Stimulated activated CD8-positive, alpha-beta memory T cell treated with anti-CD3 and anti-CD28 coated beads, Interleukin-4, amount 100 ng/mL, for 1 hour (primary cell): Measurements from ENCODE around the gene SLC44A3.
"Not testable (repeated sequence)": the region's sequence is repeated elsewhere in the genome, so short reads cannot be mapped to it uniquely, and the experiment has no call there.

Experiments used
- DNase-seq, 2 donors: peaks; one replicate each; pipeline ENCODE4 v3.0.0-alpha.2; 2020; ENCODE audit warnings: low read depth in 2 of 2, low spot score in 1 of 2

The SLC44A3 gene

GRCh38 chr1:94929351-94930217 is 109.4 kb downstream of the SLC44A3 start:
- no peak for DNase-seq

GRCh38 chr1:94931254-94931841 is 111.2 kb downstream of the SLC44A3 start:
- no peak for DNase-seq

- no peak for DNase-seq
These were observed 114.4 kb downstream of the SLC44A3 start for GRCh38 chr1:94934551-94934950.

GRCh38 chr1:94935034-94935433 is 114.9 kb downstream of the SLC44A3 start:
- no peak for DNase-seq

- DNase-seq = no peak
These were observed 115.3 kb downstream of the SLC44A3 start for GRCh38 chr1:94935476-94935875.

- no peak for DNase-seq
These were observed 116.9 kb downstream of the SLC44A3 start for GRCh38 chr1:94936861-94937620.

GRCh38 chr1:94937820-94938219 is 117.7 kb downstream of the SLC44A3 start:
- no peak for DNase-seq

DNA sequence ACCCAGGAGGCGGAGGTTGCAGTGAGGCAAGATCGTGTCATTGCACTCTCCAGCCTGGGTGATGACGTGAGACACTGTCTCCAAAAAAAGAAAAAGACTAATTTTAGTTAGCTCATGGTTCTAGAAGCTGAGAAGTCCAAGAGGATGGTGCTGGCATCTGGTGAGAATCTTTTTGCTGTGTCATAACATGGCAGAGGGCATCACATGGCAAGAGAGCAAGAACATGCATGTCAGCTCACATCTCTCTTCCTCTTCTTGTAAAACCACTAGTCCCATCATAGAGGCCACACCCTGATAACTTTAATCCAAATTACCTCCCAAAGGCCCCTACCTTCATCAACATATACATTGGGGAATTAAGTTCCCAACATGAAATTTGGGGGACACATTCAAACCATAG is 120.6 kb downstream of the SLC44A3 start:
- DNase-seq = no peak

DNA sequence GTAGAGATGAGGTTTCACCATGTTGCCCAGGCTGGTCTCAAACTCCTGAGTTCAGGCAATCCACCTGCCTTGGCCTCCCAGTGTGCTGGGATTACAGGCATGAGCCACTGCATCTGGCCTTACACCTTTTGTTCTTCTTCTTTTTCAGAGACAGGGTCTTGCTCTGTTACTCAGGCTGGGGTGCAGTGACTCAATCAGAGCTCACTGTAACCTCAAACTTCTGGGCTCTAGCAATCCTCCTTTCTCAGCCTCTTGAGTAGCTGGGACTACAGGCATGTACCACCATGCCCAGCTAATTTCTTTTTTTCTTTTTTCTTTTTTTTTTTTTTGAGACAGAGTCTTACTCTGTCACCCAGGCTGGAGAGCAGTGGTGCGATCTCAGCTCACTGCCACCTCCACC is 121.3 kb downstream of the SLC44A3 start:
- not testable (repeated sequence) for DNase-seq

GRCh38 chr1:94942171-94943128 is 122.3 kb downstream of the SLC44A3 start:
- DNase-seq = no peak
